Spinal cord (tissue), 10 donors: ENCODE data around the gene CCNB2. TPM values are rescaled to one million over a fixed set of nuclear protein-coding genes. Genes with fewer than 3 reads are reported as not detected.
"Not testable (repeated sequence)": the region's sequence is repeated elsewhere in the genome, so short reads cannot be mapped to it uniquely, and the experiment has no call there.

Experiments
- DNase-seq, 6 donors: peaks; one replicate each; pipeline versions ENCODE4 v3.0.0 to v3.0.0-alpha.2; 2013 to 2015; ENCODE audit warnings: low spot score in 6 of 6, low read depth in 4 of 6
- H3K27ac ChIP-seq: one replicate; pipeline ENCODE4 v1.5.1; 2013; ENCODE audit warnings: low read depth, low read length, control low read depth
- H3K27me3 ChIP-seq: one replicate; pipeline ENCODE4 v1.6.1; 2013; ENCODE audit warnings: low read length; ENCODE audit not compliant: control insufficient read depth, insufficient read depth
- H3K36me3 ChIP-seq: one replicate; pipeline ENCODE4 v1.6.1; 2013; ENCODE audit warnings: low read length; ENCODE audit not compliant: control insufficient read depth, insufficient read depth
- H3K4me1 ChIP-seq: one replicate; pipeline ENCODE4 v1.6.1; 2013; ENCODE audit warnings: low read length; ENCODE audit not compliant: control insufficient read depth, insufficient read depth
- H3K4me3 ChIP-seq: one replicate; pipeline ENCODE4 v1.5.1; 2013; ENCODE audit warnings: low read depth, low read length, control low read depth
- H3K9me3 ChIP-seq: one replicate; pipeline ENCODE4 v1.6.1; 2013; ENCODE audit warnings: low read length; ENCODE audit not compliant: control insufficient read depth, insufficient read depth
- WGBS: methylation state at CpG from one replicate; pipeline ENCODE4 v1.1.5; 2013; ENCODE audit warnings: missing lambda C conversion rate; ENCODE audit not compliant: insufficient coverage; 5-methylcytosine and 5-hydroxymethylcytosine counted together
- polyA plus RNA-seq, 2 donors: library from polyadenylated mRNA; unstranded; fragments of 120-200 nt; gene quantifications; one replicate each; pipeline ENCODE4 v1.2.1, GENCODE V29; 2013; ENCODE audit not compliant: insufficient read length in 2 of 2
- total RNA-seq, 2 donors: library from RNA; depleted of rRNA in 1 of 2; stranded (reverse); fragments of 120-200 nt in 1 of 2; fragments of >200 nt in 1 of 2; gene quantifications; one replicate each; pipeline versions ENCODE4 v1.2.3 to v1.2.4, GENCODE V29; 2013 to 2014
- donor health status: healthy.

CCNB2 gene
- total and polyA plus RNA-seq, 4 donors = 11.2 to 18.8 (median 16.4) TPM

DNA sequence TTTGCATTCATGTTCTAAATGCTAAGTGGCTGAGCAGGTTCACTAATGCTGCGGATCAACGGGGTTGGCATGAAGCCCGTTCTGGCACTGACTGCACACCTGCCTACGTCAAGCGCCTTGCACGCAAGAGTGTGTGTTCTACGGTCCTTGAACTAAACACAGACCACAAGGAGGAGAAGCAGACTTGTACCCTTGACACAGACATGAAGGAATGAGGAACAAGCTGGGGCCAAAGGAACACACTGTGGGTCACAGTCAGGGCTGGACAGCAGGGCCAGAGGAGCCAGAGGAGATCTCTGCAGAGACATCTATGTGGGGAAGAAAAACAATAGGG lies 53.7 kb downstream of the CCNB2 start:
- no peaks in the 10 kb centered on the region for H3K27me3 ChIP-seq
- no peaks in the 10 kb centered on the region for H3K9me3 ChIP-seq
- no peak overlapping the region for H3K4me3 ChIP-seq
- peaks cover 10% of the 10 kb centered on the region for H3K36me3 ChIP-seq
- H3K27ac ChIP-seq = no peak overlapping the region
- WGBS = 90% methylated on average over 6 of the region's 7 CpGs
- DNase-seq = no peak
- H3K4me1 ChIP-seq = no peaks in the 10 kb centered on the region

DNA sequence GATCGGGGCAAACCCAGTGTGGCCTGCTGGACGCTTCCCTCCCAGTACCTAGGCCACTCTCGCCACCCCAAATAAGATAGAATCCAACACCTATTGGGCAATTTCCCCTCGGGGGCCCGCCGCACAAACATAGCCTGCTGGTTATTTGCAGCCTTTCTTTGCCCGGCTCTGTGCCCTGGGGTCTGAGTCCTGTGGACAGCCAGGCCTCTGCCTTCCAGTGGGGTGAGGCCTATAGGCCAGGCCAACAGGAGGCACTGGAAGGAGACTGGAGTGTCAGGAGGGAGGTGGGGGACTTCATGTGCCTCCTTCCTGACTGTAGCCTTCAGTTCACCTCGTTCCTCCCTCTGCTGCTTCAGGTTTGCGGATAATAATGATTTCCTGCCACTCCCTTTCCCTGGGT lies 54.3 kb downstream of the CCNB2 start:
- H3K9me3 ChIP-seq = no peaks in the 10 kb centered on the region
- no peak overlapping the region for H3K4me3 ChIP-seq
- no peak overlapping the region for H3K27ac ChIP-seq
- H3K36me3 ChIP-seq = peaks cover 8% of the 10 kb centered on the region
- WGBS = 95% methylated on average over 9 of the region's 9 CpGs
- H3K27me3 ChIP-seq = no peaks in the 10 kb centered on the region
- no peaks in the 10 kb centered on the region for H3K4me1 ChIP-seq
- no peak for DNase-seq

DNA sequence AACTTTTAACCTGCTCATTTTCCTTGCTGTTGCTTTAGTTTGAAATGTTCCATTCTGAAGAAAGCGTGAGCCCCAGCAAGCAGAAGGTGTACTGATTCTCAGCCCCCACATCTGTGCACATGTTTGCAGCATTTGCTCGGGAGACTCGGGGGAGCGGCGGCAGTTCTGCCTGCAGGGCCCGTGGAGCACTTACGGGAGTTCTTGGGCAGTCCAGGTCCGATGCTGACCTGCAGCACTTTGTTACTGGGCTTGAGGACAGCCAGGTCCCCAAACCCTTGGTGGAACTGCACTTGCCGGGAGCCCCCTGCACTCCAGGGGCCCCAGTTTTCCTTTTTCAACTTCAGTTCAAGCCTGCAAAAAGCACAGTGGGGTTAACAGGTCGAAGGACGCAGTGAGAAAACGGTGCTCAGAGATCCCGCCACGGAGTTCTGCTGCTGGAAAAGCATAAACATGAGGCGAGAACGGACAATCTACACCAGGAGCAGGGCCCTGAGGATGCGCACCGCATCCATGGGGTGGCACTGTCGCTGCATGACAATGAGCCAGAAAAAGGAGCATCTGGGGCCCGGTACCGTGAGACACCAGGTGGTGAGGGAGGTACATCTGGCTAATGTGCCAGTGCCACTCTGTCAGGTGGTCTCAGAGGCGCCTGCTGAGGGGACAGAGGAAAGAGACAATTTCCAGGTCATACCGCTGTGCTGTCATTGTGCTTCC lies 56.1 kb downstream of the CCNB2 start:
- no peak overlapping the region for H3K27ac ChIP-seq
- 82% methylated on average over 23 of the region's 23 CpGs for WGBS
- peak in 2 of 6 donors; percentile 38 to 80 for DNase-seq
- no peaks in the 10 kb centered on the region for H3K9me3 ChIP-seq
- no peaks in the 10 kb centered on the region for H3K27me3 ChIP-seq
- no peak overlapping the region for H3K4me3 ChIP-seq
- peaks cover 10% of the 10 kb centered on the region for H3K36me3 ChIP-seq
- no peaks in the 10 kb centered on the region for H3K4me1 ChIP-seq

DNA sequence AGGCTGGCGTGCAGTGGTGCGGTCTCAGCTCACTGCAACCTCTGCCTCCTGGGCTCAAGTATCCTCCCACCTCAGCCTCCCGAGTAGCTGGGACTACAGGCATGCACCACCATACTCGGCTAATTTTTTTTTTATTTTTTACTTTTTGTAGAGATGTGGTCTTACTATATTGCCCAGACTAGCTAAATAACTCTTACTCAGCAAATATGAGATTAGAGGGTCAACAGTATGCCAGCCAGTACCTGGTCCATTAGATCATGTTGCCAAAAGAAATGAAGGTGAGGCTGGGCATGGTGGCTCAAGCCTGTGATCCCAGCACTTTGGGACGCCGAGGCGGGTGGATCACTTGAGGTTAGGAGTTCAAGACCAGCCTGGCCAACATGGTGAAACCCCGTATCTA lies 57.1 kb downstream of the CCNB2 start:
- H3K27ac ChIP-seq, H3K9me3 ChIP-seq, H3K4me3 ChIP-seq, H3K4me1 ChIP-seq, H3K27me3 ChIP-seq, DNase-seq: not testable (repeated sequence)
- H3K36me3 ChIP-seq = peaks cover 10% of the 10 kb centered on the region
- 100% methylated on average over 2 of the region's 8 CpGs for WGBS

DNA sequence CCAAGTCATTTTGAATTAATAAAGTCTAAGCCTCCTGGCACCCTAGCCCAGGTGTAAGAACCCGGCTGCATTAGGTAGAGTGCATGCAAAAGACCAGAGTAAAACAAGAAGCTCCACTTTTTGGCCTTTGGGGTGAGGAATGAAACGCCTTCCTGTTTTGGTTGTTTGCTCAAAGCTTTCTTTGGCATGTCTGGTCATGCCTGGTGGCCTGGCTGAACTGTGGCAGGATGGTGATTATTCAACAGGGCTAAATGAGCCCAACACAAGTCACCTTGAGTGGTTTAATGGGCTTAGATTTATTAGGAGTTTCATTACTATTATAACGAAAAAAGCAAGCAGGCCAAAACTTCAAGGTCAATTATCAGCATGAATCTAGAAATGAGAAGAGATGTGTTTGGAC lies 60.8 kb downstream of the CCNB2 start:
- Histone ChIP-seq H3K4me1 (peaks cover 10% of the 10 kb centered on the region), H3K4me3 (no peak overlapping the region), H3K36me3 (peaks cover 6% of the 10 kb centered on the region), H3K9me3 (no peaks in the 10 kb centered on the region), H3K27ac (no peak overlapping the region), H3K27me3 (no peaks in the 10 kb centered on the region)
- DNase-seq = no peak
- 89% methylated on average over 2 of the region's 3 CpGs for WGBS

DNA sequence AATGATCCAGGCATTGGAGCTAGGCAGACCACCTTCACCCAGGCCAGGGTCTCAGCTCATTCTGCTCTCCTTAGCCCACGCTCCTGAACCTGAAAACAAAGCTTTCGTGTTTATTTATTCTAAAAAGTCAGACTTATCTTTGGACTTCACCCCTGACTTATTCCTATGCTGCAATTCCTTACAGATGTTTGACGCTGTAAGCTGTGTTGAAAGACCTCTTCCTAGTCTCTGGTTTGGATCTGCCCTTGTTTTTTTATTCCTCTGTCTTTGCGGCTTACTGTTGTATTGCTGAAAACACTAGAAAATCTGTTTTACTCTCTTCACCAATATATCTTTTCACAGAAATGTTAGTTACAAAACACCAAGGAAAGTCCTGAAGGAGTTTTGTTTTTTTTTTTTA lies 61.2 kb downstream of the CCNB2 start:
- H3K27ac ChIP-seq = no peak overlapping the region
- H3K4me3 ChIP-seq = no peak overlapping the region
- 50% methylated on average over 2 of the region's 4 CpGs for WGBS
- H3K27me3 ChIP-seq = no peaks in the 10 kb centered on the region
- H3K4me1 ChIP-seq = peaks cover 14% of the 10 kb centered on the region
- no peaks in the 10 kb centered on the region for H3K9me3 ChIP-seq
- peaks cover 2% of the 10 kb centered on the region for H3K36me3 ChIP-seq
- no peak for DNase-seq

DNA sequence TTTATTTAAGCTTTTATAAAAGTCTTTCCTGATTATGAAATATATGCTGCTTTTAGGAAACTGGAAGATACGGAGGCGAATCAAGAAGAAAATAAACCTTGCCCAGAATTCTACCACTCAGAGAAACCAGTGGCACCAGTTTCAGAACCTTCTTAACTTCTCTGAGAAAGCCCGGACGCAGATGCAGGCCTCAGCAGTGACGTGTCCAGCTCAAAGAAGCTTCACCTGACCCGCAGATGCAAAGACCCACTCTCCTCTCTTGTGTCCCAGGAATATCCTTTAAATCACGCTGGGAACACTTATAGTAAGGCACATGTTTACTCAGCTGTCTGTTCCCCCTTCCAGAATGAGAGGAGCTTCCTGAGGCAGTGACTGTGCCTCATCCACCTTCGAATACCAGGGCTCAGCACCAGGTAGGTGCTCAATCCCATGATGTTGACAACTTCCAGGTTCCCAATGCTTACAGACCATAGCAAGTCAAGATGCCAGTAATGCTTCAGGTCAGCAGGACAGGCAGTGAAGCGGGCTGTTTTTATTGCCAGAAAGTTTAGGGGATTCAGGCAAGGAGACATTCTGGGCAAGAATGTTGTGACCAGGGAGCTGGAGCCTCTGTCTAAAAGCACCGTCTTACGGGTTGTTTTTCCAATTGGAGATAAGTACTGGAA lies 61.8 kb downstream of the CCNB2 start:
- WGBS = 77% methylated on average over 10 of the region's 11 CpGs
- Histone ChIP-seq H3K27me3 (no peaks in the 10 kb centered on the region), H3K27ac (no peak overlapping the region), H3K9me3 (no peaks in the 10 kb centered on the region), H3K4me3 (no peak overlapping the region), H3K36me3 (peaks cover 2% of the 10 kb centered on the region), H3K4me1 (peaks cover 16% of the 10 kb centered on the region)
- DNase-seq = no peak

DNA sequence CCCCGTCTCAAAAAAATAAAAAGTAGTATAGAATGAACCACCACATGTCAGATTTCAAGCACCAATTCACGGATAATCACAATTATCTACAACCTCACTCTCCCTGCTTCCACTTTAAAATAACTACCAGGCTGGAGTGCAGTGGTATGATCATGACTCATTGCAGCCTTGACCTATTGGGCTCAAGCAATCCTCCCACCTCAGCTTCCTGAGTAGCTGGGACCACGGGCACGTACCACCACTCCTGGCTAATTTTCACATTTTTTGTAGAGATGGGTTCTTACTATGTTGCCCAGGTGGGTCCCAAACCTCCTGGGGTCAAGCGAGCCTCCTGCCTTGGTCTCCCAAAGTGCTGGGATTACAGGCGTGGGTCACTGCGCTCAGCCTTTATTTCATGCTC lies 63.6 kb downstream of the CCNB2 start:
- peaks cover 2% of the 10 kb centered on the region for H3K36me3 ChIP-seq
- H3K27me3 ChIP-seq = no peaks in the 10 kb centered on the region
- peaks cover 16% of the 10 kb centered on the region for H3K4me1 ChIP-seq
- no peak overlapping the region for H3K27ac ChIP-seq
- no peak for DNase-seq
- WGBS = no CpG with 5 or more reads among the region's 7 CpGs
- no peaks in the 10 kb centered on the region for H3K9me3 ChIP-seq
- H3K4me3 ChIP-seq = no peak overlapping the region

DNA sequence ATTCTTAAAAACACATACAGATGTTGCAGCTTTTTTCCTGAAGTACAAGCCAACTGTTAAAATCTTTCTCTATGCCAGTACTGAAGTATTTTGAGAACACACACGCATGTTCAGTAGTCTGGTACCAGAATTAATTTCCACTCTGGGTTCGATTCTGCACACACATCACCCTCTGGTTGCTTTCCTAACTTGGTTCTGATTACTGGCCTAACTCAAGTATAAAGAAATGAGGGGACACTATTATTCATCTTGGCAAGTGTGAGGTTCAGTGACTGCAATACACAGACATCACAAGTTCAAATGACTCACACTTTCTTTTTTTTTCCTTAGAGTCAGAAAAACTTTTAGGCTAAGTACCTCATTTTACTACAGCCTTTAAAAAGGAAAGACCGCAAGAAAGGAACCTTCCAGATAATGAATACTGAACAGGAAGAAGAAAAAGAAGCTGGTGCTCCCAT lies 64.3 kb downstream of the CCNB2 start:
- Histone ChIP-seq H3K27me3 (no peaks in the 10 kb centered on the region), H3K27ac (no peak overlapping the region), H3K36me3 (peaks cover 2% of the 10 kb centered on the region), H3K9me3 (no peaks in the 10 kb centered on the region), H3K4me3 (no peak overlapping the region), H3K4me1 (peaks cover 16% of the 10 kb centered on the region)
- WGBS = no CpG with 5 or more reads among the region's 3 CpGs
- DNase-seq = no peak
